AG04450 (cell line): ENCODE data around the gene LFNG. TPM values are rescaled to one million over a fixed set of nuclear protein-coding genes. Genes with fewer than 3 reads are reported as not detected.
"Not testable (repeated sequence)": the region's sequence is repeated elsewhere in the genome, so short reads cannot be mapped to it uniquely, and the experiment has no call there.

ENCODE experiments used
- CTCF ChIA-PET: fragments of 300-600, 350-600 bp; formaldehyde crosslinking; extraction: SDS; loops from one replicate; lab custom pipeline; 2022; ENCODE audit warnings: antibody characterized with exemption, inconsistent platforms; lab: Charles Lee
- POLR2A ChIA-PET: fragments of 350-600 bp; formaldehyde crosslinking; extraction: SDS; loops from one replicate; lab custom pipeline; 2021; ENCODE audit warnings: antibody characterized with exemption, inconsistent platforms; lab: Yijun Ruan, JAX
- DNase-seq: peaks from one replicate; pipeline ENCODE4 v3.0.0-alpha.2; 2011; ENCODE audit warnings: low read depth, low spot score
- H3K27ac ChIP-seq: one replicate; pipeline ENCODE4 v1.5.1; 2012; ENCODE audit warnings: low read depth, low read length, control low read depth
- H3K27me3 ChIP-seq: one replicate; pipeline ENCODE4 v1.6.0; 2012; ENCODE audit warnings: low read length; ENCODE audit not compliant: control insufficient read depth, insufficient read depth
- H3K4me3 ChIP-seq: 2 replicates; pipeline ENCODE4 v1.5.1; 2011; ENCODE audit warnings: mild to moderate bottlenecking, low read depth, low read length, control low read depth
- H3K9me3 ChIP-seq: 2 replicates; pipeline ENCODE4 v1.5.1; 2012; ENCODE audit warnings: low read length; ENCODE audit not compliant: control insufficient read depth, insufficient read depth
- CTCF ChIP-seq: IDR thresholded peaks from 2 replicates; pipeline ENCODE4 v1.5.1; 2011; ENCODE audit warnings: low read depth, low read length, control low read depth, inconsistent platforms
- polyA plus RNA-seq: library from polyadenylated mRNA; depleted of rRNA; stranded (reverse); fragments of >200 nt; gene quantifications from 2 replicates; pipeline ENCODE4 v1.2.3, GENCODE V29; 2011

Gene LFNG
- polyA plus RNA-seq, 1 experiment, result 1.6 TPM

GRCh38 chr7:2527505-2528467 lies 8.2 kb downstream of the LFNG start:
- H3K9me3 ChIP-seq, result no peaks in the 10 kb centered on the region; the same call in 1 of the 2 replicates
- no peak overlapping the region for H3K4me3 ChIP-seq
- no peak for DNase-seq
- H3K27me3 ChIP-seq, result no peaks in the 10 kb centered on the region
- no peak overlapping the region for H3K27ac ChIP-seq
- TF ChIP-seq CTCF, result no peak
- POLR2A ChIA-PET, result interaction anchor here (0.6 to 1.0 kb wide), 3 partner anchors 15 to 104 kb away, joined by 3 to 6 read pairs (median 3); partner anchors contain the start of genes IQCE and TTYH3
- CTCF ChIA-PET, result interaction anchor here (2.1 kb wide), 1 partner anchor 59 kb away, joined by 5 read pairs; no protein-coding TSS in a partner anchor

GRCh38 chr7:2528481-2529095 lies 9.0 kb downstream of the LFNG start:
- H3K27ac ChIP-seq, result no peak overlapping the region
- CTCF ChIA-PET, result no interaction called here
- no peak for DNase-seq
- no peak for TF ChIP-seq CTCF
- POLR2A ChIA-PET, result no interaction called here
- no peaks in the 10 kb centered on the region; the same call in 1 of the 2 replicates for H3K9me3 ChIP-seq
- H3K4me3 ChIP-seq, result no peak overlapping the region
- no peaks in the 10 kb centered on the region for H3K27me3 ChIP-seq

GRCh38 chr7:2529161-2530070 lies 9.8 kb downstream of the LFNG start:
- Histone ChIP-seq H3K27me3 (no peaks in the 10 kb centered on the region), H3K4me3 (no peak overlapping the region), H3K9me3 (no peaks in the 10 kb centered on the region; the same call in 1 of the 2 replicates), H3K27ac (no peak overlapping the region)
- no peak for TF ChIP-seq CTCF
- no peak for DNase-seq
- ChIA-PET POLR2A (no interaction called here), CTCF (interaction anchor here (0.6 kb wide), 1 partner anchor 80 kb away, joined by 3 read pairs; no protein-coding TSS in a partner anchor)

GRCh38 chr7:2530071-2530987 lies 10.8 kb downstream of the LFNG start:
- Histone ChIP-seq H3K9me3 (no peaks in the 10 kb centered on the region; the same call in 1 of the 2 replicates), H3K4me3 (no peak overlapping the region), H3K27ac (no peak overlapping the region), H3K27me3 (no peaks in the 10 kb centered on the region)
- TF ChIP-seq CTCF, result no peak
- DNase-seq, result no peak
- POLR2A ChIA-PET, result no interaction called here
- CTCF ChIA-PET, result interaction anchor here (0.6 kb wide), 1 partner anchor 80 kb away, joined by 3 read pairs; no protein-coding TSS in a partner anchor

- H3K4me3 ChIP-seq, POLR2A ChIA-PET, DNase-seq, H3K27ac ChIP-seq, H3K9me3 ChIP-seq, H3K27me3 ChIP-seq, CTCF ChIA-PET: not testable (repeated sequence)
Observed at GRCh38 chr7:2530994-2531795, 11.6 kb downstream of the LFNG start.

- CTCF ChIA-PET, DNase-seq, H3K9me3 ChIP-seq, POLR2A ChIA-PET, H3K27me3 ChIP-seq, H3K4me3 ChIP-seq, H3K27ac ChIP-seq: not testable (repeated sequence)
Observed at GRCh38 chr7:2531796-2532110, 12.2 kb downstream of the LFNG start.
